T-cell (primary cell): Measurements from ENCODE around the gene RFX2. TPM values are rescaled to one million over a fixed set of nuclear protein-coding genes. Genes with fewer than 3 reads are reported as not detected.
A peak's percentile ranks its signal among the peaks of the same experiment; 100 is the strongest.

Source experiments
- ATAC-seq, 4 experiments: fragments of 200-7000 bp in 3 of 4; fragments of 150-1000 bp in 1 of 4; cut with Tn5 transposase; replicated peaks in 1 of 4; 1 replicate in 3 of 4; 2 replicates in 1 of 4; pipeline ENCODE4 v1.10.0; 2021; ENCODE audit warnings: moderate library complexity in 3 of 4, mild to moderate bottlenecking in 2 of 4, moderate number of reproducible peaks in 1 of 4
- CTCF ChIA-PET, 2 donors: fragments of 300-600 bp; sonication (Branson Sonifier 250); formaldehyde crosslinking; loops; one replicate each; lab custom pipeline; 2022; ENCODE audit warnings: antibody characterized with exemption in 2 of 2; lab: Charles Lee
- POLR2A ChIA-PET, 2 donors: fragments of 300-600 bp; sonication (Branson Sonifier 250); formaldehyde crosslinking; loops; one replicate each; lab custom pipeline; 2022; ENCODE audit warnings: antibody characterized with exemption in 2 of 2; lab: Charles Lee
- DNase-seq, 35 experiments: peaks; one replicate each; pipeline versions ENCODE4 v3.0.0 to v3.0.0-alpha.2; 2013 to 2023
- H3K27ac ChIP-seq: one replicate; pipeline ENCODE4 v1.5.1; 2013; ENCODE audit warnings: low read length
- H3K27me3 ChIP-seq, 2 experiments: replicated peaks in 1 of 2; 1 replicate in 1 of 2; 2 replicates in 1 of 2; pipeline versions ENCODE4 v1.6.1 to v1.7.0; 2013; ENCODE audit warnings: low read length in 1 of 2, mixed read lengths in 1 of 2; ENCODE audit not compliant: control insufficient read depth in 2 of 2, insufficient read depth in 2 of 2; ENCODE audit errors: extremely low read depth in 1 of 2
- H3K36me3 ChIP-seq, 2 donors: 1 replicate in 1 of 2; 2 replicates in 1 of 2; pipeline versions ENCODE4 v1.6.1 to v1.7.0; 2013; ENCODE audit warnings: low read length in 1 of 2; ENCODE audit not compliant: control insufficient read depth in 2 of 2, insufficient read depth in 1 of 2; ENCODE audit errors: extremely low read depth in 1 of 2
- H3K4me1 ChIP-seq, 2 experiments: 1 replicate in 1 of 2; 2 replicates in 1 of 2; pipeline versions ENCODE4 v1.6.1 to v1.7.0; 2013; ENCODE audit warnings: low read length in 2 of 2, mixed read lengths in 1 of 2; ENCODE audit not compliant: insufficient read depth in 2 of 2, control insufficient read depth in 1 of 2; ENCODE audit errors: extremely low read depth in 1 of 2
- H3K4me3 ChIP-seq, 2 donors: 1 replicate in 1 of 2; 2 replicates in 1 of 2; pipeline versions ENCODE4 v1.5.1 to v1.7.0; 2013; ENCODE audit warnings: mild to moderate bottlenecking in 2 of 2, low read length in 1 of 2, moderate library complexity in 1 of 2; ENCODE audit not compliant: control insufficient read depth in 1 of 2; ENCODE audit errors: extremely low read depth in 1 of 2
- H3K9me3 ChIP-seq: 2 replicates; pipeline ENCODE4 v1.7.0; 2013
- H3K27ac Mint-ChIP-seq, 2 donors: one replicate each; pipeline ENCODE4 v1.8.0; 2020 to 2021; ENCODE audit warnings: mild to moderate bottlenecking in 2 of 2, mixed read lengths in 2 of 2
- H3K27me3 Mint-ChIP-seq, 2 donors: one replicate each; pipeline ENCODE4 v1.8.0; 2021 to 2022; ENCODE audit warnings: mixed read lengths in 2 of 2
- H3K36me3 Mint-ChIP-seq: one replicate; pipeline ENCODE4 v1.8.0; 2021; ENCODE audit warnings: mixed read lengths
- H3K4me1 Mint-ChIP-seq, 3 donors: one replicate each; pipeline ENCODE4 v1.8.0; 2020 to 2022; ENCODE audit warnings: mixed read lengths in 3 of 3, mild to moderate bottlenecking in 1 of 3
- H3K4me3 Mint-ChIP-seq, 3 donors: one replicate each; pipeline ENCODE4 v1.8.0; 2020 to 2022; ENCODE audit warnings: mild to moderate bottlenecking in 3 of 3, mixed read lengths in 3 of 3, moderate library complexity in 3 of 3
- H3K9me3 Mint-ChIP-seq, 3 donors: one replicate each; pipeline ENCODE4 v1.8.0; 2020 to 2022; ENCODE audit warnings: mixed read lengths in 3 of 3
- WGBS: methylation state at CpG from one replicate; pipeline ENCODE4 v1.1.5; 2013; ENCODE audit warnings: missing lambda C conversion rate; ENCODE audit not compliant: insufficient coverage; 5-methylcytosine and 5-hydroxymethylcytosine counted together
- total RNA-seq, 35 experiments: library from RNA in 6 of 35; stranded (reverse) in 6 of 35; fragments of 120-200 nt in 1 of 35; gene quantifications; one replicate each; pipeline versions ENCODE4 v1.2.1 to v1.2.4 and lab custom pipeline; 2013 to 2026

Gene RFX2
- total RNA-seq, 5 donors from 2014 or later (not counting 1 experiment from before 2014, with no cell fraction given), result 4.7 to 11.6 (median 7.8) TPM

DNA sequence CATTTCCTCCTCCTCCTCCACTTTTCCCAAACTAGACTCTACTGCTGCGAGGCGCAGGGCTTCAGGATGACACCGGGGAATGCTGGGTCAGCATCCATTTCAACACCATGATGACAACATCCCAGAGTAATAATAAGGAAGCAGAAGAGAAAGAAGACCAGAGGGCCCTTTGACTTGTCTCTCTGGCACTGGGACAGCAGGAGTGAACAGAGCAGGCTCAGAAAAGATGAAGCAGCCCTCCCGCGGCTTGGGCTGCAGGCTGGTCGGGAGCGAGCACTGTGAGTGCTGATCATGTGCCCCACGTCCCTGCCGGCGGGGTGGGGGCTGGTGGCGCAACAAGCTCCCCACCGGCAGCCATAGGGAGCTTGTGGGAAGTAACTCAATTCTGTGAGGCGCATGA is 162.9 kb downstream of the RFX2 start:
- POLR2A ChIA-PET, result no interaction called here
- WGBS, result 96% methylated on average over 9 of the region's 13 CpGs
- Mint-ChIP-seq H3K36me3 (peaks cover 4% of the 10 kb centered on the region), H3K4me3 (peak overlapping the region in 1 of 3 donors; percentile 86), H3K27me3 (no peaks in the 10 kb centered on the region), H3K27ac (peak overlapping the region; percentile 96 to 98), H3K9me3 (no peaks in the 10 kb centered on the region), H3K4me1 (peaks cover 75 to 85% (median 81%) of the 10 kb centered on the region in 3 donors)
- CTCF ChIA-PET, result interaction anchor here in 1 of 2 donors (1.4 kb wide), 1 partner anchor 15 kb away, joined by 3 read pairs; no protein-coding TSS in a partner anchor
- no peak for ATAC-seq
- Histone ChIP-seq H3K27me3 (no peaks in the 10 kb centered on the region), H3K36me3 (peaks cover 0 to 23% of the 10 kb centered on the region in 2 donors), H3K4me1 (peaks cover 43 to 75% of the 10 kb centered on the region in 2 experiments), H3K4me3 (no peak overlapping the region), H3K9me3 (no peaks in the 10 kb centered on the region), H3K27ac (no peak overlapping the region)
- no peak for DNase-seq

DNA sequence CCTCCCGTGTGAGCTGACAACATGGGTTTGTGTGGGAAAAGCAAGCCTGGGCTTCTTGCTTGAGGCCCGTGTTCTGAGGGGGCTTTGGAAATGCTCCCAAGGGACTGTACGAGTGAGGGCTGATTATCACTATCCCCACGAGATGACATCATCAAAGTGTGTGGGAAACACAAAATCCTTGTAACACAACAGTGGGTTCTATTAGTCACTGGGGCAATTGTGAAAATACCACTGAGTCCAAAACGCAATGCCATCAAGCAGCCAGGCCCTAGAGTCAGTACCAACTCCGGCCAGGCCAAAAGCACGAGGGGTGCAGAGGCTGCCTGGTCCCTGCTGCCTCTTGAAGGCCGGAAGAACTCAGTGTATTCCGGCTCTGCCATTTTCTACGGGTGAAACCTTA is 166.7 kb downstream of the RFX2 start:
- 81% methylated on average over 6 of the region's 10 CpGs for WGBS
- H3K9me3 ChIP-seq, result no peaks in the 10 kb centered on the region
- H3K36me3 ChIP-seq, result peaks cover 11 to 47% of the 10 kb centered on the region in 2 donors
- H3K27ac ChIP-seq, result no peak overlapping the region
- no peak for ATAC-seq
- Mint-ChIP-seq H3K9me3 (no peaks in the 10 kb centered on the region), H3K4me1 (peaks cover 37 to 49% (median 43%) of the 10 kb centered on the region in 3 donors), H3K27me3 (no peaks in the 10 kb centered on the region), H3K4me3 (no peak overlapping the region), H3K27ac (no peak overlapping the region), H3K36me3 (peaks cover 10% of the 10 kb centered on the region)
- H3K27me3 ChIP-seq, result no peaks in the 10 kb centered on the region
- H3K4me3 ChIP-seq, result no peak overlapping the region
- DNase-seq, result no peak
- peaks cover 9 to 42% of the 10 kb centered on the region in 2 experiments for H3K4me1 ChIP-seq
- ChIA-PET CTCF (no interaction called here), POLR2A (interaction anchor here in 1 of 2 donors (0.5 kb wide), 1 partner anchor 44 kb away, joined by 3 read pairs; no protein-coding TSS in a partner anchor)

Other genes starting within 250 kb of the RFX2 start
- gene FUT5, start 240.0 kb downstream of the RFX2 start, total RNA-seq, result 1 to 10 TPM in 2 of 5 donors, under 1 TPM in 3; 0.23 to 2.5 (median 0.67) TPM
- gene NDUFA11, start 206.7 kb downstream of the RFX2 start, total RNA-seq, result 100 to 1,000 TPM; 106 to 198 (median 185) TPM
- 10 to 100 TPM; 23.8 to 35.9 (median 30.9) TPM for gene VMAC, start 205.6 kb downstream of the RFX2 start, total RNA-seq
- gene CAPS, start 196.2 kb downstream of the RFX2 start, total RNA-seq, result 10 to 100 TPM; 43.3 to 74.8 (median 69.8) TPM
- gene RANBP3, start 132.4 kb downstream of the RFX2 start, total RNA-seq, result 100 to 1,000 TPM in 2 of 5 donors, 10 to 100 TPM in 3; 90.2 to 101 (median 98.3) TPM
- not detected for gene ACSBG2, start 25.2 kb upstream of the RFX2 start, total RNA-seq
- gene MLLT1, start 169.5 kb upstream of the RFX2 start, total RNA-seq, result 10 to 100 TPM; 31.4 to 59.8 (median 57.2) TPM
- gene ACER1, start 223.1 kb upstream of the RFX2 start, total RNA-seq, result 1 to 10 TPM in 2 of 5 donors, under 1 TPM in 3; 0.16 to 2.7 (median 0.63) TPM